SU-DHL-6 (cell line): ENCODE results near the gene TLCD3B.

Experiments
- H2AFZ ChIP-seq: fragments of 200-600 bp; sonication (generic); 2 replicates; pipeline ENCODE4 v1.6.1; 2014; ENCODE audit warnings: low read depth, mild to moderate bottlenecking, moderate library complexity, mixed read lengths, antibody characterized with exemption, low read length; ENCODE audit not compliant: severe bottlenecking
- H3F3A ChIP-seq: fragments of 200-600 bp; shearing (Covaris generic); 2 replicates; pipeline ENCODE4 v1.6.0; 2016; ENCODE audit warnings: antibody characterized with exemption, mild to moderate bottlenecking; ENCODE audit not compliant: insufficient read depth
- H3K27ac ChIP-seq: fragments of 200-600 bp; sonication (generic); 2 replicates; pipeline ENCODE4 v1.5.1; 2016; ENCODE audit warnings: low read depth, mild to moderate bottlenecking, low read length, moderate library complexity, mixed read lengths
- H3K27me3 ChIP-seq: fragments of 200-600 bp; sonication (generic), shearing (Covaris generic); 2 replicates; pipeline ENCODE4 v1.6.0; 2014; ENCODE audit warnings: mild to moderate bottlenecking, low read length
- H3K36me3 ChIP-seq: fragments of 200-600 bp; sonication (generic); 2 replicates; pipeline ENCODE4 v1.6.1; 2014; ENCODE audit warnings: mild to moderate bottlenecking, low read length, mixed read lengths
- H3K4me2 ChIP-seq: fragments of 300-600, 200-600 bp; shearing (Covaris generic), sonication (generic); 2 replicates; pipeline ENCODE4 v1.6.0; 2014; ENCODE audit warnings: low read length, low read depth, mild to moderate bottlenecking; ENCODE audit not compliant: poor library complexity, severe bottlenecking
- H3K4me3 ChIP-seq: fragments of 200-600 bp; sonication (generic); 2 replicates; pipeline ENCODE4 v1.5.1; 2014; ENCODE audit warnings: antibody characterized with exemption, low read length, mild to moderate bottlenecking, mixed read lengths; ENCODE audit not compliant: insufficient read depth, poor library complexity, severe bottlenecking
- H3K79me2 ChIP-seq: fragments of 200-600 bp; sonication (generic); 2 replicates; pipeline ENCODE4 v1.6.1; 2014; ENCODE audit warnings: mild to moderate bottlenecking, low read length, moderate library complexity; ENCODE audit not compliant: insufficient read depth
- H3K9ac ChIP-seq: fragments of 200-600 bp; sonication (generic); 2 replicates; pipeline ENCODE4 v1.7.0; 2014; ENCODE audit warnings: mild to moderate bottlenecking, low read length
- H3K9me2 ChIP-seq: fragments of 200-600 bp; sonication (generic); replicated peaks from 2 replicates; pipeline ENCODE4 v1.6.1; 2014; ENCODE audit warnings: low read length; ENCODE audit not compliant: insufficient read depth
- H3K9me3 ChIP-seq: fragments of 200-600 bp; sonication (generic); 2 replicates; pipeline ENCODE4 v1.6.1; 2014; ENCODE audit warnings: low read length, mixed read lengths; ENCODE audit not compliant: insufficient read depth
- H4K20me1 ChIP-seq: fragments of 200-600 bp; sonication (generic); 2 replicates; pipeline ENCODE4 v1.6.1; 2014; ENCODE audit warnings: low read depth, mild to moderate bottlenecking, antibody characterized with exemption, low read length, moderate library complexity, mixed read lengths
- CTCF ChIP-seq: fragments of 200-600 bp; sonication (generic); IDR thresholded peaks from one replicate; pipeline ENCODE4 v1.5.1; 2017; ENCODE audit warnings: antibody characterized with exemption, mild to moderate bottlenecking, low read length, moderate library complexity; ENCODE audit not compliant: insufficient read depth, poor library complexity, severe bottlenecking
- EZH2phosphoT487 ChIP-seq: fragments of 200-600 bp; sonication (generic), shearing (Covaris generic); conservative IDR thresholded peaks from 2 replicates; pipeline ENCODE4 v1.6.1; 2018; ENCODE audit warnings: mild to moderate bottlenecking, antibody characterized with exemption, low read length, moderate library complexity, mixed read lengths

TLCD3B gene

GRCh38 chr16:30077656-30078055, 46.6 kb upstream of the TLCD3B start:
- Histone ChIP-seq H3K4me3 (no peak overlapping the region), H3F3A (peaks cover 28% of the 10 kb centered on the region), H3K36me3 (no peaks in the 10 kb centered on the region), H3K27me3 (no peaks in the 10 kb centered on the region), H3K9ac (peak overlapping the region; percentile 97; the same call in 1 of the 2 replicates), H3K9me2 (no peaks in the 10 kb centered on the region), H3K4me2 (peak overlapping the region; percentile 94), H3K79me2 (peaks cover 47% of the 10 kb centered on the region), H3K9me3 (no peaks in the 10 kb centered on the region), H2AFZ (no peak overlapping the region), H4K20me1 (no peaks in the 10 kb centered on the region; the same call in 1 of the 2 replicates), H3K27ac (no peak overlapping the region)
- TF ChIP-seq CTCF (no peak), EZH2phosphoT487 (no peak)

- Histone ChIP-seq H3K4me3 (peak overlapping the region; percentile 84), H3K79me2 (peaks cover 47% of the 10 kb centered on the region), H3K27ac (peak overlapping the region; percentile 85), H3K27me3 (no peaks in the 10 kb centered on the region), H3F3A (peaks cover 41% of the 10 kb centered on the region), H2AFZ (peak overlapping the region; percentile 4), H3K9ac (peak overlapping the region; percentile 97), H3K9me3 (no peaks in the 10 kb centered on the region), H3K36me3 (no peaks in the 10 kb centered on the region), H3K4me2 (peak overlapping the region; percentile 94), H3K9me2 (no peaks in the 10 kb centered on the region), H4K20me1 (no peaks in the 10 kb centered on the region; the same call in 1 of the 2 replicates)
- TF ChIP-seq CTCF, result no peak
- TF ChIP-seq EZH2phosphoT487, result no peak
Measured at GRCh38 chr16:30076276-30076791, 45.3 kb upstream of the TLCD3B start.

GRCh38 chr16:30075503-30076275, 44.6 kb upstream of the TLCD3B start, which contains the start of gene PPP4C:
TSS of gene PPP4C (plus strand) at chr16:30075994. CDS start at chr16:30076378, 384 bp downstream.
- Histone ChIP-seq H3K9ac (peak within 1 kb of the TSS; percentile 97), H4K20me1 (no peaks in the 10 kb centered on the region; the same call in 1 of the 2 replicates), H2AFZ (peak within 1 kb of the TSS; percentile 4), H3K4me2 (peak within 1 kb of the TSS; percentile 94), H3K27ac (peak within 1 kb of the TSS; percentile 85), H3K9me3 (no peaks in the 10 kb centered on the region), H3K36me3 (no peaks in the 10 kb centered on the region), H3K27me3 (no peaks in the 10 kb centered on the region), H3K4me3 (peak within 1 kb of the TSS; percentile 84), H3K9me2 (no peaks in the 10 kb centered on the region), H3K79me2 (peaks cover 42% of the 10 kb centered on the region), H3F3A (peaks cover 45% of the 10 kb centered on the region)
- no peak for TF ChIP-seq EZH2phosphoT487
- TF ChIP-seq CTCF, result no peak
